ENCODE results near the gene ACVR1B.

DNA sequence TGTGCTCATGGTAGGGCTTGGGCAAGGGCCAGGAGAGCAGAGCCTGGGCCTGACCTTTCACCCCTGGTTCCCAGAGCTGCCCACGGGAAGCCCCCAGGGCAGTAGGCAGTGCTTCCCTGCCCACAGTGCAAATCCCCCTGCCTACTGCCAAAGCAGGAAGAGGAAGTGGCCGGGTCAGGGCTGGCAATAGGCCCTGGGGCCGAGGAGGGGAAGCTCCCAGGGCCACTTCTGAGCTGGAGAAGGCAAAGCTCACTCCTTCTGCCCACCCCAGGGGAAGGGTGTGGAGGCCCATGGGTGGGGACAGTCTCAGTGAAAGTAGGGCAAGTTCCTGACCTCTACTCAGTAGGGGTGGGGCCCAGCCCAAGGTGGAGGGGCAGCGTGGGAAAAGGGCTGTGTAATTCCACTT lies 94.3 kb downstream of the ACVR1B start:
- TF ChIP-seq EZH2 (IDR thresholded peaks at IDR 0.05; ENCODE audit: borderline replicate concordance): no peak
- TF ChIP-seq, protein P1, sequence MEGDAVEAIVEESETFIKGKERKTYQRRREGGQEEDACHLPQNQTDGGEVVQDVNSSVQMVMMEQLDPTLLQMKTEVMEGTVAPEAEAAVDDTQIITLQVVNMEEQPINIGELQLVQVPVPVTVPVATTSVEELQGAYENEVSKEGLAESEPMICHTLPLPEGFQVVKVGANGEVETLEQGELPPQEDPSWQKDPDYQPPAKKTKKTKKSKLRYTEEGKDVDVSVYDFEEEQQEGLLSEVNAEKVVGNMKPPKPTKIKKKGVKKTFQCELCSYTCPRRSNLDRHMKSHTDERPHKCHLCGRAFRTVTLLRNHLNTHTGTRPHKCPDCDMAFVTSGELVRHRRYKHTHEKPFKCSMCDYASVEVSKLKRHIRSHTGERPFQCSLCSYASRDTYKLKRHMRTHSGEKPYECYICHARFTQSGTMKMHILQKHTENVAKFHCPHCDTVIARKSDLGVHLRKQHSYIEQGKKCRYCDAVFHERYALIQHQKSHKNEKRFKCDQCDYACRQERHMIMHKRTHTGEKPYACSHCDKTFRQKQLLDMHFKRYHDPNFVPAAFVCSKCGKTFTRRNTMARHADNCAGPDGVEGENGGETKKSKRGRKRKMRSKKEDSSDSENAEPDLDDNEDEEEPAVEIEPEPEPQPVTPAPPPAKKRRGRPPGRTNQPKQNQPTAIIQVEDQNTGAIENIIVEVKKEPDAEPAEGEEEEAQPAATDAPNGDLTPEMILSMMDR (IDR thresholded peaks at IDR 0.05; ENCODE audit: poor library complexity): no peak
